IMR-90 (cell line): ENCODE results near the gene EPHB1. TPM values are rescaled to one million over a fixed set of nuclear protein-coding genes. Genes with fewer than 3 reads are reported as not detected.

Experiments
- ATAC-seq: fragments of 200-7000 bp; cut with Tn5 transposase; 2 replicates; pipeline ENCODE4 v1.9.1; 2020; ENCODE audit warnings: low read depth, mild to moderate bottlenecking, moderate library complexity
- BruUV-seq: library from RNA; stranded (reverse); fragments of 400-500 nt; replicated peaks from 2 replicates; lab custom pipeline; 2021; lab: Mats Ljungman, UMichigan
- CTCF ChIA-PET: fragments of 300-600 bp; formaldehyde crosslinking; extraction: SDS; loops from one replicate; lab custom pipeline; 2021; ENCODE audit warnings: antibody characterized with exemption; lab: Yijun Ruan, JAX
- POLR2A ChIA-PET: fragments of 300-600 bp; sonication (Branson Sonifier 250); formaldehyde crosslinking; loops from one replicate; lab custom pipeline; 2022; ENCODE audit warnings: antibody characterized with exemption; ENCODE audit not compliant: unreplicated experiment; lab: Charles Lee
- DNase-seq: peaks from one replicate; pipeline ENCODE4 v3.0.0; 2013
- H2AFZ ChIP-seq: replicated peaks from 2 replicates; pipeline ENCODE3; 2013; ENCODE audit warnings: low read length, mild to moderate bottlenecking; ENCODE audit not compliant: poor library complexity
- H2AK5ac ChIP-seq: 2 replicates; pipeline ENCODE4 v1.6.1; 2013; ENCODE audit warnings: low read depth, low read length, inconsistent platforms
- H2AK9ac ChIP-seq: replicated peaks from 2 replicates; pipeline ENCODE3; 2013; ENCODE audit warnings: mild to moderate bottlenecking, low read depth, low read length, moderate library complexity; ENCODE audit not compliant: poor library complexity
- H2BK120ac ChIP-seq: 2 replicates; pipeline ENCODE4 v1.6.1; 2013; ENCODE audit warnings: low read depth, low read length, inconsistent platforms
- H2BK15ac ChIP-seq: 3 replicates; pipeline ENCODE4 v1.6.1; 2013; ENCODE audit warnings: low read depth, low read length, inconsistent platforms
- H2BK20ac ChIP-seq: 2 replicates; pipeline ENCODE4 v1.6.1; 2013; ENCODE audit warnings: low read depth, mild to moderate bottlenecking, inconsistent platforms, low read length, moderate library complexity
- H2BK5ac ChIP-seq: 2 replicates; pipeline ENCODE4 v1.6.1; 2013; ENCODE audit warnings: mild to moderate bottlenecking, low read depth, low read length, inconsistent platforms; ENCODE audit not compliant: poor library complexity, severe bottlenecking
- H3K14ac ChIP-seq: replicated peaks from 2 replicates; pipeline ENCODE4 v1.6.1; 2013; ENCODE audit warnings: low read depth, low read length, inconsistent platforms
- H3K18ac ChIP-seq: 2 replicates; pipeline ENCODE4 v1.6.1; 2013; ENCODE audit warnings: low read depth, low read length, control low read depth
- H3K23ac ChIP-seq: 2 replicates; pipeline ENCODE4 v1.6.1; 2013; ENCODE audit warnings: low read depth, low read length, inconsistent platforms
- H3K27ac ChIP-seq: 2 replicates; pipeline ENCODE4 v1.5.1; 2013; ENCODE audit warnings: mild to moderate bottlenecking, control low read depth, low read length; ENCODE audit not compliant: insufficient read depth
- H3K27me3 ChIP-seq: 2 replicates; pipeline ENCODE4 v1.6.1; 2013; ENCODE audit warnings: low read length; ENCODE audit not compliant: control insufficient read depth, insufficient read depth
- H3K36me3 ChIP-seq: 2 replicates; pipeline ENCODE4 v1.6.1; 2013; ENCODE audit warnings: low read length, mixed read lengths; ENCODE audit not compliant: control insufficient read depth, insufficient read depth
- H3K4ac ChIP-seq: 2 replicates; pipeline ENCODE4 v1.6.1; 2013; ENCODE audit warnings: low read depth, low read length, inconsistent platforms
- H3K4me1 ChIP-seq: 2 replicates; pipeline ENCODE4 v1.6.1; 2013; ENCODE audit warnings: low read length, mixed read lengths; ENCODE audit not compliant: control insufficient read depth, insufficient read depth
- H3K4me2 ChIP-seq: 2 replicates; pipeline ENCODE4 v1.6.1; 2013; ENCODE audit warnings: low read depth, mild to moderate bottlenecking, control low read depth, low read length, moderate library complexity
- H3K4me3 ChIP-seq: 2 replicates; pipeline ENCODE4 v1.5.1; 2013; ENCODE audit warnings: low read depth, mild to moderate bottlenecking, control low read depth, low read length, moderate library complexity; ENCODE audit not compliant: insufficient read depth
- H3K56ac ChIP-seq: 2 replicates; pipeline ENCODE4 v1.6.1; 2013; ENCODE audit warnings: low read length, inconsistent platforms; ENCODE audit not compliant: insufficient read depth; ENCODE audit errors: extremely low read depth
- H3K79me1 ChIP-seq, 2 experiments: 2 replicates each; pipeline ENCODE4 v1.6.1; 2013; ENCODE audit warnings: low read length in 2 of 2, inconsistent platforms in 1 of 2, low read depth in 1 of 2
- H3K9ac ChIP-seq: 2 replicates; pipeline ENCODE4 v1.6.1; 2013; ENCODE audit warnings: low read depth, low read length, control low read depth
- H3K9me1 ChIP-seq: 2 replicates; pipeline ENCODE4 v1.6.1; 2013; ENCODE audit warnings: low read length, inconsistent platforms; ENCODE audit not compliant: insufficient read depth
- H3K9me3 ChIP-seq: 2 replicates; pipeline ENCODE4 v1.6.1; 2013; ENCODE audit warnings: low read length; ENCODE audit not compliant: control insufficient read depth, insufficient read depth
- H4K20me1 ChIP-seq: 2 replicates; pipeline ENCODE4 v1.6.1; 2013; ENCODE audit warnings: low read length, inconsistent platforms; ENCODE audit not compliant: insufficient read depth
- H4K5ac ChIP-seq: 2 replicates; pipeline ENCODE4 v1.6.1; 2013; ENCODE audit warnings: mild to moderate bottlenecking, low read depth, low read length, control low read depth
- H4K8ac ChIP-seq, 2 experiments: 2 replicates each; pipeline ENCODE4 v1.6.1; 2013; ENCODE audit warnings: low read depth in 2 of 2, low read length in 2 of 2, control low read depth in 1 of 2, inconsistent platforms in 1 of 2
- H4K91ac ChIP-seq: 2 replicates; pipeline ENCODE4 v1.6.1; 2013; ENCODE audit warnings: low read depth, low read length, inconsistent platforms; ENCODE audit not compliant: insufficient read depth
- CEBPB ChIP-seq: IDR thresholded peaks from 2 replicates; pipeline ENCODE4 v1.6.1; 2012; ENCODE audit warnings: low read depth, low read length, improper control_type of control experiment
- CHD1 ChIP-seq: IDR thresholded peaks from 2 replicates; pipeline ENCODE4 v1.6.1; 2012; ENCODE audit warnings: low read depth, low read length, improper control_type of control experiment
- CTCF ChIP-seq: conservative IDR thresholded peaks from 2 replicates; pipeline ENCODE4 v1.5.1; 2012; ENCODE audit warnings: mild to moderate bottlenecking, low read depth, low read length, improper control_type of control experiment
- FOS ChIP-seq: fragments of 150-350 bp; IDR thresholded peaks from 2 replicates; pipeline ENCODE4 v1.6.1; 2016; ENCODE audit warnings: low read depth, low read length
- MAFK ChIP-seq: IDR thresholded peaks from 2 replicates; pipeline ENCODE4 v1.6.1; 2012; ENCODE audit warnings: low read depth, low read length, improper control_type of control experiment
- MAZ ChIP-seq: IDR thresholded peaks from 2 replicates; pipeline ENCODE4 v1.6.1; 2012; ENCODE audit warnings: low read depth, mild to moderate bottlenecking, low read length, improper control_type of control experiment, moderate library complexity, borderline replicate concordance
- MXI1 ChIP-seq: IDR thresholded peaks from 2 replicates; pipeline ENCODE4 v1.6.1; 2012; ENCODE audit warnings: low read depth, mild to moderate bottlenecking, low read length, moderate library complexity, borderline replicate concordance
- POLR2A ChIP-seq: IDR thresholded peaks from 2 replicates; pipeline ENCODE4 v1.6.1; 2012; ENCODE audit warnings: mild to moderate bottlenecking, low read depth, low read length
- RAD21 ChIP-seq: IDR thresholded peaks from 2 replicates; pipeline ENCODE4 v1.6.1; 2012; ENCODE audit warnings: low read length, improper control_type of control experiment
- RFX5 ChIP-seq: IDR thresholded peaks from 2 replicates; pipeline ENCODE4 v1.8.0; 2012; ENCODE audit warnings: low read depth, mild to moderate bottlenecking, low read length, moderate library complexity
- SMC3 ChIP-seq: fragments of 150-350 bp; IDR thresholded peaks from 2 replicates; pipeline ENCODE4 v1.6.1; 2016; ENCODE audit warnings: low read depth, mild to moderate bottlenecking, antibody characterized with exemption, low read length, moderate library complexity
- USF2 ChIP-seq: fragments of 150-350 bp; IDR thresholded peaks from 2 replicates; pipeline ENCODE4 v1.6.1; 2017; ENCODE audit warnings: mild to moderate bottlenecking, antibody characterized with exemption, low read length, low read depth
- WGBS, 2 experiments: methylation state at CpG; one replicate each; pipeline versions ENCODE4 v1.1.5 to v1.1.7; 2013; ENCODE audit warnings: missing lambda C conversion rate in 2 of 2; ENCODE audit not compliant: insufficient read length in 1 of 2; ENCODE audit errors: extremely low coverage in 2 of 2; 5-methylcytosine and 5-hydroxymethylcytosine counted together
- dilution Hi-C: fragments of 300-500 bp; cut with HindIII; formaldehyde crosslinking; loops from one replicate; pipeline ENCODE4 v1.14.3; 2018; ENCODE audit warnings: low sequenced_read_pairs; ENCODE audit not compliant: unreplicated experiment
- in situ Hi-C: fragments of 300-500 bp; cut with MboI; formaldehyde crosslinking; loops from 3 replicates; pipeline ENCODE4 v1.14.3; 2019; ENCODE audit warnings: low sequenced_read_pairs, inconsistent platforms, mixed read lengths
- intact Hi-C: fragments of 100-400 bp; cut with micrococcal nuclease; formaldehyde crosslinking; loops from 2 replicates; pipeline ENCODE4 v1.10.0; 2022
- polyA plus RNA-seq, 3 experiments: library from polyadenylated mRNA; depleted of rRNA; stranded (reverse); fragments of >200 nt; gene quantifications; 2 replicates each; pipeline ENCODE4 v1.2.3, GENCODE V29; 2012; ENCODE audit warnings: low replicate concordance in 1 of 3
- total RNA-seq: library from RNA; depleted of rRNA; stranded (reverse); fragments of >200 nt; gene quantifications from 2 replicates; pipeline ENCODE4 v1.2.3, GENCODE V29; 2012

Gene EPHB1
- total and polyA plus RNA-seq, 2 of the 4 experiments (the other 2 are of a cell fraction), result 0.17 to 0.36 TPM

- TF ChIP-seq RAD21 (no peak), MAFK (no peak), CTCF (no peak), CEBPB (no peak), FOS (no peak), CHD1 (no peak), USF2 (no peak), MAZ (no peak), RFX5 (no peak), MXI1 (no peak), POLR2A (no peak), SMC3 (no peak)
- Histone ChIP-seq H2BK120ac (no peak overlapping the region), H2AK5ac (no peak overlapping the region), H3K9me3 (no peaks in the 10 kb centered on the region; the same call in 1 of the 2 replicates), H3K4me3 (no peak overlapping the region), H3K56ac (no peak overlapping the region), H4K91ac (no peak overlapping the region), H2AFZ (no peak overlapping the region), H3K4me2 (no peak overlapping the region), H3K23ac (no peak overlapping the region), H2BK20ac (no peak overlapping the region), H2BK5ac (no peak overlapping the region), H4K5ac (no peak overlapping the region), H3K4me1 (no peaks in the 10 kb centered on the region), H3K27ac (no peak overlapping the region), H3K9ac (no peak overlapping the region), H3K9me1 (no peaks in the 10 kb centered on the region), H3K4ac (no peak overlapping the region), H2BK15ac (no peak overlapping the region), H2AK9ac (no peak overlapping the region), H4K20me1 (no peaks in the 10 kb centered on the region), H3K36me3 (no peaks in the 10 kb centered on the region), H3K79me1 (no peaks in the 10 kb centered on the region), H3K14ac (no peak overlapping the region), H3K27me3 (no peaks in the 10 kb centered on the region), H3K18ac (no peak overlapping the region), H4K8ac (no peak overlapping the region)
- ATAC-seq, result no peak
- in situ Hi-C loops (loop anchor here (25.0 kb wide), 1 partner anchor 95 kb away; no protein-coding TSS in a partner anchor), intact Hi-C loops (no loop called here), dilution Hi-C loops (no loop called here)
- no peak for DNase-seq
- POLR2A ChIA-PET, result no interaction called here
- BruUV-seq, result no TSS peak
- WGBS, 2 experiments, result no CpG with 5 or more reads among the region's 6 CpGs
- CTCF ChIA-PET, result no interaction called here
These were observed 261.8 kb downstream of the EPHB1 start for GRCh38 chr3:135056733-135057310.
